WTC11 (cell line): Measurements from ENCODE around the gene HEY2. TPM values are rescaled to one million over a fixed set of nuclear protein-coding genes. Genes with fewer than 3 reads are reported as not detected.

Source experiments
- AFF4 ChIP-seq: sonication (generic); formaldehyde crosslinking; IDR thresholded peaks from 2 replicates; pipeline ENCODE4 v1.8.1; 2023; ENCODE audit warnings: mild to moderate bottlenecking, missing genetic modification reagents, borderline replicate concordance
- AR ChIP-seq: fragments of 250-450 bp; sonication (Bioruptor Pico); IDR thresholded peaks from 2 replicates; pipeline ENCODE4 v1.9.0; 2021; ENCODE audit warnings: mild to moderate bottlenecking
- CBFB ChIP-seq: sonication (generic); formaldehyde crosslinking; IDR thresholded peaks from 2 replicates; pipeline ENCODE4 v1.8.1; 2022; ENCODE audit warnings: mild to moderate bottlenecking, low read depth, missing genetic modification reagents
- CTCF ChIP-seq: fragments of 200-600 bp; IDR thresholded peaks from 2 replicates; pipeline ENCODE4 v1.8.0; 2022; ENCODE audit warnings: antibody characterized with exemption
- FOXP1 ChIP-seq: sonication (generic); formaldehyde crosslinking; IDR thresholded peaks from 2 replicates; pipeline ENCODE4 v1.8.0; 2022; ENCODE audit warnings: missing genetic modification reagents, mild to moderate bottlenecking, moderate library complexity, borderline replicate concordance
- FOXP4 ChIP-seq: sonication (generic); formaldehyde crosslinking; IDR thresholded peaks from 2 replicates; pipeline ENCODE4 v1.8.0; 2022; ENCODE audit warnings: mild to moderate bottlenecking, missing genetic modification reagents
- GRHL2 ChIP-seq: fragments of 250-450 bp; sonication (Bioruptor Pico); IDR thresholded peaks from 2 replicates; pipeline ENCODE4 v1.8.0; 2022; ENCODE audit warnings: mild to moderate bottlenecking, moderate library complexity; ENCODE audit not compliant: insufficient replicate concordance, severe bottlenecking
- GTF2I ChIP-seq: fragments of 250-450 bp; sonication (Bioruptor Pico); conservative IDR thresholded peaks from 2 replicates; pipeline ENCODE4 v1.4.0; 2021; ENCODE audit warnings: mild to moderate bottlenecking
- PRDM15 ChIP-seq: sonication (generic); formaldehyde crosslinking; IDR thresholded peaks from 2 replicates; pipeline ENCODE4 v1.8.0; 2022; ENCODE audit warnings: missing genetic modification reagents
- PRRX2 ChIP-seq: fragments of 250-450 bp; sonication (Bioruptor Pico); IDR thresholded peaks from 2 replicates; pipeline ENCODE4 v1.8.0; 2021; ENCODE audit warnings: mild to moderate bottlenecking
- USF1 ChIP-seq: sonication (generic); formaldehyde crosslinking; IDR thresholded peaks from 2 replicates; pipeline ENCODE4 v1.8.0; 2022; ENCODE audit warnings: mild to moderate bottlenecking, missing genetic modification reagents
- USF2 ChIP-seq: sonication (generic); formaldehyde crosslinking; IDR thresholded peaks from 2 replicates; pipeline ENCODE4 v1.8.1; 2023; ENCODE audit warnings: mild to moderate bottlenecking, missing genetic modification reagents, moderate library complexity
- ZNF263 ChIP-seq: sonication (generic); formaldehyde crosslinking; IDR thresholded peaks from 2 replicates; pipeline ENCODE4 v1.8.1; 2022; ENCODE audit warnings: low read depth, mild to moderate bottlenecking, moderate library complexity, missing genetic modification reagents
- ZNF532 ChIP-seq: fragments of 250-450 bp; sonication (Bioruptor Pico); IDR thresholded peaks from 2 replicates; pipeline ENCODE4 v1.9.0; 2021; ENCODE audit warnings: mild to moderate bottlenecking, borderline replicate concordance
- ZNF671 ChIP-seq: fragments of 250-450 bp; sonication (Bioruptor Pico); IDR thresholded peaks from 2 replicates; pipeline ENCODE4 v1.8.0; 2021; ENCODE audit warnings: mild to moderate bottlenecking
- total RNA-seq: library from RNA; stranded (reverse); gene quantifications from 3 replicates; pipeline ENCODE4 v1.2.3, GENCODE V29; 2021

HEY2 gene
- total RNA-seq, 1 experiment from 2014 or later = 10.6 TPM

- TF ChIP-seq ZNF263 (CRISPR knock-in tag) (no peak), PRRX2 (CRISPR knock-in tag) (no peak), CTCF (no peak), FOXP4 (CRISPR knock-in tag) (peak; percentile 90), USF1 (CRISPR knock-in tag) (no peak), ZNF671 (CRISPR knock-in tag) (no peak), PRDM15 (CRISPR knock-in tag) (no peak), ZNF532 (CRISPR knock-in tag) (no peak), GTF2I (CRISPR knock-in tag) (no peak), AR (CRISPR knock-in tag) (no peak), CBFB (CRISPR knock-in tag) (no peak), GRHL2 (no peak), USF2 (CRISPR knock-in tag) (peak; percentile 24; the same call in 1 of the 2 replicates), FOXP1 (no peak), AFF4 (CRISPR knock-in tag) (no peak)
These were observed at the start of gene HEY2 (continued) for GRCh38 chr6:125749173-125749864.
